Dermis microvascular lymphatic vessel endothelial cell (primary cell): ENCODE data around the gene ENPP6. TPM values are rescaled to one million over a fixed set of nuclear protein-coding genes. Genes with fewer than 3 reads are reported as not detected.

Experiments used
- DNase-seq, 2 donors: peaks; one replicate each; pipeline versions ENCODE4 v3.0.0 to v3.0.0-alpha.2; 2010; ENCODE audit warnings: low read depth in 2 of 2
- total RNA-seq: library from RNA; depleted of rRNA; stranded (reverse); fragments of >200 nt; gene quantifications from 2 replicates; pipeline ENCODE4 v1.2.1, GENCODE V29; 2014

Gene ENPP6
- under 0.01 TPM in 1 of 2 replicates, not detected in the other for total RNA-seq

GRCh38 chr4:184217634-184218033, at the start of gene ENPP6:
ENPP6 (minus strand) TSS chr4:184217873; CDS start chr4:184217819, 54 bp downstream.
- no peak for DNase-seq

- DNase-seq, result no peak
Measured at GRCh38 chr4:184267206-184267608, 49.5 kb upstream of the ENPP6 start.

GRCh38 chr4:184265546-184266351, 48.1 kb upstream of the ENPP6 start:
- DNase-seq, result peak in 1 of 2 donors; percentile 58

GRCh38 chr4:184263910-184264732, 46.4 kb upstream of the ENPP6 start:
- DNase-seq, result peak; percentile 83 to 91

- DNase-seq, result no peak
Measured at GRCh38 chr4:184263461-184263860, 45.8 kb upstream of the ENPP6 start.

GRCh38 chr4:184262901-184263300, 45.2 kb upstream of the ENPP6 start:
- no peak for DNase-seq

GRCh38 chr4:184261246-184261645, 43.6 kb upstream of the ENPP6 start:
- no peak for DNase-seq

GRCh38 chr4:184259866-184260265, 42.2 kb upstream of the ENPP6 start:
- DNase-seq, result no peak

GRCh38 chr4:184259081-184259480, 41.4 kb upstream of the ENPP6 start:
- DNase-seq, result no peak

- DNase-seq, result no peak
Measured at GRCh38 chr4:184255871-184256642, 38.4 kb upstream of the ENPP6 start.

- DNase-seq, result no peak
Measured at GRCh38 chr4:184255361-184255760, 37.7 kb upstream of the ENPP6 start.

- DNase-seq, result no peak
Measured at GRCh38 chr4:184253072-184253420, 35.4 kb upstream of the ENPP6 start.

- DNase-seq, result no peak
Measured at GRCh38 chr4:184252136-184253071, 34.7 kb upstream of the ENPP6 start.

- DNase-seq, result no peak
Measured at GRCh38 chr4:184251670-184251980, 34.0 kb upstream of the ENPP6 start.

- DNase-seq, result peak; percentile 30 to 53
Measured at GRCh38 chr4:184250795-184251669, 33.4 kb upstream of the ENPP6 start.

- no peak for DNase-seq
Measured at GRCh38 chr4:184248216-184248615, 30.5 kb upstream of the ENPP6 start.

- DNase-seq, result no peak
Measured at GRCh38 chr4:184247421-184247820, 29.7 kb upstream of the ENPP6 start.

- DNase-seq, result no peak
Measured at GRCh38 chr4:184246426-184246825, 28.8 kb upstream of the ENPP6 start.

- DNase-seq, result no peak
Measured at GRCh38 chr4:184238072-184238745, 20.5 kb upstream of the ENPP6 start.
